ENCODE results near the gene MLLT6.

Gene MLLT6

DNA sequence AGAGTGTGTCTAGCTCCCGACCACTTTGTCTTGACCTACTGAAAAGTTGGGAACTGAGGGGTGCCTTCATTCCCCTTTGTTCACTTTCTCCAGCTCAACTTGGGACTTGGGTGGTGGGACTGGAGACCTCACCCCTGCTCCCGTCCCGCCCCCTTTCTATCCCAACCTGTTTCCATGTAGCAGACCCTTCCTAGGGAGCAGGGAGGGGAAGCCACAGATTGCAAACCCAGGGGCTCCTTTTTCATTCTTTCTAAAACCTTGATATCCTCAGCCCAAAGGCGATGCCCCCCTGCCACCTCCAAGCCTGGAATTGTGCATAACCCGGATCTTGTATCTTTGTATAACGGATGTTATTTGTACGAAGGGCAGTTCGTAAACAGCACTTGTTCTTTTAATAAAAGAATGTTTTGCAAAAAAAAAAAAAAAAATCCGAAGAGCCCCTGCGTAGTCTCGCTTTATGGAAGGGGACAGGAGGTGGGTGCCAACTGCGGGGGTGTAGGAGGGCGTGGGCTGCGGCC lies 24.4 kb downstream of the MLLT6 start:
- no peak for DNase-seq

DNA sequence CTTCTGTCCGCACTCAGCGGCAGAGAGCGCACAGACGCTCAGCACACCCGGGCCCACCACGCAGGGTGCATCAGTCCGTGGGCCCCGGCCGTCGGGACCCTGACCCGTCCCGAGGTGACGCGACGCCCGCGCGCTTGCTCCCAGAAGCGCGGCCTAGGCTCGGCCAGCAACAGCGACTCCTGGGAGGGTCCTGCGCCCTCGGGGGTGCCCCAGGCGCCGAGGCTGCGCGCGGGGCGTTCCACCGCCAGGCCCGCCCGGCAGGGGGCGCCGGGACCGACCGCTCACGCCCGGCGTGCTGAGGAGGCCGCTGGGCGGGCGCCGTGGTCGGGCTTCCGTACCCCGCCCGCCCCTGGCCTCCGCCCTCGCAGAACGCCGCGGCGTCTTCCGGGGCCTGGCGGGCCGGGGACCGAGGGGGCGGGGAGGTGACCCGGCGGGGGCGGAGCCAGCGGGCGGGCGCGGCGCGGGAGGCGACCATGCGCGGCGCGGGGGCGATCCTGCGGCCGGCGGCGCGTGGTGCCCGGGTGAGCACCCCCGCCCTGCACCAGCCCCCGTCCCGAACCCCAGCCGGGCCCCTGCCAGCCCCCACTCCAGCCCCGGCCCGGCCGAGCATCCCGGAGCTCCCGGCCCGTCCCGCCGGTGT lies 24.9 kb downstream of the MLLT6 start, which contains the start of gene CISD3:
TSS of gene CISD3 (plus strand) at position 456 of the 640 bp plus-strand sequence. CDS start at position 474, 18 bp downstream.
- DNase-seq = peak; percentile 67 to 90

DNA sequence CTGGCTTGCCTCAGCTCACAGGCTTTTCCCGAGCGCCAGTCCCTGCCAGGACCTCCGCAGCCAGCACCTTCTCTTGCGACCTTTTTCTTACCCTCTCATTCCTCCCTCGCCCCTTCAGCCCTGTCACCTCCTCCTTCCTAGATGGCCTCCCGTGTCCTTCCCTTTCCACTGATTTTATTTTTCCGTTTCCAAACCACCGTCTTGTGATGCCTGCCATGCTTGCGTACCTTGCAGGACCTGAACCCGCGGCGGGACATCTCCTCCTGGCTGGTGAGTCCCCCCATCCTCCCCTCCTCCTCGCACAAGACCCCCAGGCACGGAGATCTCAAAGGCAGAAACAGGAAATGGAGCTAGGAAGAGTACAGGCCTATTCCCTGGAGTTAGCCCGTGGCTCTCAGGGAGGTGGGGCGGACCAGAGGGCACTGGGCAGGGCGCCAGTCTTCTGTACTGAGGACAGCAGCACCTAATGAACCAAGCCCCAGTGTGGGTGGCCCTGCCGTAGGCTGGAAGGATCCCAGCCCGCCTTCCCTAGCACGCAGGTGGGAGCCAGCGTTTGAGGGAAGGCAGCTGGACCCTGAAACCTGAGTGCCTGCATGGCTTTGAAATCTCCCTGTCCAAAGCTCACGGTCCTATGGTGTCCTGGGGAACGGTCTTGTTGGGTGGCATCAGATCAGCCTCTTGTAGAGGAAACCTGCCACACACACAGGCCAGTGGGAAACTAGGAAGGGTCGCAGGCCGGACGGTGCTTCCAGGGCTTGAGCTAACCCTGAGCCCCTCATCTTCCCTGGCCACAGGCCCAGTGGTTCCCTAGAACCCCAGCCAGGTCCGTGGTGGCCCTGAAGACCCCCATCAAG lies 25.7 kb downstream of the MLLT6 start:
- peak in 1 of 2 experiments; percentile 50 for DNase-seq

DNA sequence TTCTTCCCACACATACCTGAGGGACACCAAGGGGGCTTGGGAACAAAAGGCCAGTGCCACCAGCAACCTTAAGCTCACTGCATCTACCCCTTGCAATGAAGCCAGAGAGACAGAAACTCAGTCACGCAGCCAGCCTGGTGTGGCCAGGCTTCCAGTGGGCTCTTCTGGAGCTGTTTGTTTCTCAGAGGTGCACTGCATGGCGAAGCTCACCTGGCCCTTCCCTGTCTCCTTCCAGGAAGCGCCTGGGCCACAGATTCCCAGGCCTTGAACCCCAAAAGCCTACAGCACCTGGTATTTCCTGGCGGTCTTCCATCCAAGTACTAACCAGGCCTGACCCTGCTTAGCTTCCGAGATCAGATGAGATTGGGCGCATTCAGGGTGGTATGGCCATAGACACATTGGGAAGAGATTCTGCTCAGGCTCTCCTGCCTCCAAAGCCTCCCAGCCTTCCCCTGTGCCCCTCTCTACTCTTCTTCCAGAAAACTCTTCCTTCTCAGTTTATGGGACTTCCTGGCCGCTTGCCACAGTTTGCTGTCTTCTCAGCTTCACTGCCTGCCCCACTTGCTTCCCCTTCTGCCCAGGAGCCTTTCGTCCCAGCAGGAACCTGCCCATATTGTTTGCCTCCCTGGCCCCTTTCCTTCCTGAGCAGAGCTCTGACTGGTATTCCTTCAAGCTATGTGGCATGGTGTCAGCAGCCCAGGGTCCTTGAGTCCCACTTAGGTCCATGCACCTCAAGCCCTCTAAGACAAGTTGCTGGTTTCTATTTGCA lies 26.6 kb downstream of the MLLT6 start:
- DNase-seq = no peak

DNA sequence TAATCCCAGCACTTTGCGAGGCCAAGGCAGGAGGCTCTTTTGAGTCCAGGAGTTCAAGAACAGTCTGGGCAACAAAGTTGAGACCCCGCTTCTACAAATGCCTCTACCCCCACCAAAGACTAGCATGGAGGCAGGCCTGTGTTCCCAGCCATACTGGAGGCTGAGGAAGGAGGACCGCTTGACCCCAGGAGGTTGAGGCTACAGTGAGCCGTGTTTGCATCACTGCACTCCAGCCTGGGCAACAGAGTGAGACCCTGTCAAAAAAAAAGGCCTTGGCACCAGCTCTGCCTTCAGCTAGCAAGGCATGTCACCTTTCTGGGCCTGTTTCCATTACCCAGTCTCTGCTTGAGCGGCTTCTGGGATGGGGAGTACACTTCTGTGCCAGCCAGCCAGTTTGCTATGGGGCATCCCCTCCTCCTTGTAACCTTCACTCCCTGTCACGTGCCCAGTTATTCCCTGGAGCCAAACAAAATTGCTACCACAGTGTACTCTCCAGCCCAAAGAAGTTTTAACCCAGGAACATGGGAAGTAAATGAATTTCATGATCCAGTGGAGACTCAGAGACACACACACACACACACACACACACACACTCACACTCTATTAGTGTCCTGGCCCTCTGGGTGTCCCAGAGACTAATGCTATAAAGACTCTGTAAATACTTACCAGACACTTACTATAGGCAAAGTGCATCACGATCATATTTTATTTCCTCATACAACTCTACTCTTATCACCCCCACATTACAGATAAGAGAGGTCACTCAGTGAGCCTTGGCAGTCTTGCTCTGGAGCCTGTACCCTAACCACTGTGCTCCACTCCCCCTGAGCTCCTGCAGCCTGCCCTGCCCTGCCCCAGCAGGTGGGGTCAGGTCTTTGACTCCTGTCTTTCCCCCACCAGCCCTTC lies 27.6 kb downstream of the MLLT6 start:
- DNase-seq = no peak

DNA sequence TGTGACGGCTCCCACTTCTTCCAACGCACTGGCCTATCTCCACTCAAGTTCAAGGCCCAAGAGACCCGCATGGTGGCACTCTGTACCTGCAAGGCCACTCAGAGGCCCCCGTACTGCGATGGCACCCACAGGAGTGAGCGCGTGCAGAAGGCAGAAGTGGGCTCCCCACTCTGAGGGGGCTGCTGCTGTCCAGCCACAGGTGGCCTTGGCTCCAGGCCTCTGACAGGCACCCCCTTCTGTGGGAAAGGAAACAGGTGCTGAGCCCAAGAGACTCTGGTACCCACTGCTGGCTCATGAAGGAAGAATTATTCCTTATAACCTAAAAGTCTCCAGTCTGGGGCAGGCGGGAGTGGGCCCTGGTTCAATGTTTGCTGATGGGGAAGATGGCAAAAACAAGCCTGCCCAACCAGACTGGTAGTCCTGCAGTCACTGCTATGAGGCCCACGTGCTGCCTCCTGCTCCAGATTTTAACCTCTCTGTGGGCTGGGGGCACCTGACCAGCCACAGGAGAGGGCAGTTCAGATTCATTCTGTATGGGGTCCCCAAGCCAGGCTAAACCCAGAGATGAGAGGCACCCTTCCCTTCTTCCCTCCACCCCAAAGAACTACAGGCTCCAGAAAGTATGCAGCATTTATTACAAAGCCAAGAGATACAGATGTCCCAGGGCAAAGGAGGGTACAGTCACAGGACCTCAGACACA lies 28.4 kb downstream of the MLLT6 start:
- DNase-seq = no peak

DNA sequence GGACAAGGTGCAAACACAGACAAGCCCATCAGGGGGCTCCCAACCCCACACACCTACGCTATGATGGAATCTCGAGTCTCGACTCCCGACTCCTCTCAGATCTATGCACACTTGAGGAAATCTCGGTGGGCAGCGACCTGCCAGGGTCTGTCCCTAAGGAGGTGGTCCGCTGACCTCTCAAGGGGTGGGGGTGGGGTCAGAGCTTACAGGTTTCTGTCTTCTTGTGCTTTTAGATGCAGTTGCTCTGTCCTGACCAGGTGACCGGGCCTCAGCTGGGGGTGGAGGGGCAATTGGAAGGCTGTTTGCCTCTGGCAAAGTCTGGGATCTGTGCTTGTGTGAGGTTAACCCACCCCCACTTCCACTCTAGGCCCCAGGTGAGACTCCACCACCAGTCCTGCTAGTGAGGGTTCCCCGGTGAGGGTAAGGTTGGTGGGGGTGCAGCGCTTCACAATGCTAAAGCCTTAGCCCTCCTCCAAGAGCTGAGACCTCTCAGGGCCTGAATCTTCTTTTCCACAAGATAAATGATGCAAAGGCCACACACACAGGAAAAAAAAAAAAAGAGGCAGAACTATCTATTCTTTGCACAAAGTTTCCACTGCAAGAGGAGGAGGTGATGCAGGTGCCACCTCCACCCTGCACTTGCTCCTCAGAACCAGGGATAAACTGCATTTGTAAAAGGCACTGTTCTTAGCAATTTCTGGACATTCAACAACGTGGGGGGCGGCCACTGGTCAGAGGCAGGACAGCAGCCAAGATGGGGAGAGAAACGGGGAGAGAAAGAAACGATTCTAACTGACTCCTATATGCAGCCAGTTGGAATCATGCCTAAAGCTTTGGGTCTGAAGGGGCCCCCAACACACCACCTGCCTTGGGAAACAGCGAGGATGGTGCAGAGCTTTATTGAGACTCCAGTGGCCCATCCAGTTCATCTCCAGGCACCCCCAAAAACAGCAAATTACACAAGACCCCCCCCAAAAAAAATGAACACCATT lies 29.2 kb downstream of the MLLT6 start:
- peak in 1 of 2 experiments; percentile 61 for DNase-seq

DNA sequence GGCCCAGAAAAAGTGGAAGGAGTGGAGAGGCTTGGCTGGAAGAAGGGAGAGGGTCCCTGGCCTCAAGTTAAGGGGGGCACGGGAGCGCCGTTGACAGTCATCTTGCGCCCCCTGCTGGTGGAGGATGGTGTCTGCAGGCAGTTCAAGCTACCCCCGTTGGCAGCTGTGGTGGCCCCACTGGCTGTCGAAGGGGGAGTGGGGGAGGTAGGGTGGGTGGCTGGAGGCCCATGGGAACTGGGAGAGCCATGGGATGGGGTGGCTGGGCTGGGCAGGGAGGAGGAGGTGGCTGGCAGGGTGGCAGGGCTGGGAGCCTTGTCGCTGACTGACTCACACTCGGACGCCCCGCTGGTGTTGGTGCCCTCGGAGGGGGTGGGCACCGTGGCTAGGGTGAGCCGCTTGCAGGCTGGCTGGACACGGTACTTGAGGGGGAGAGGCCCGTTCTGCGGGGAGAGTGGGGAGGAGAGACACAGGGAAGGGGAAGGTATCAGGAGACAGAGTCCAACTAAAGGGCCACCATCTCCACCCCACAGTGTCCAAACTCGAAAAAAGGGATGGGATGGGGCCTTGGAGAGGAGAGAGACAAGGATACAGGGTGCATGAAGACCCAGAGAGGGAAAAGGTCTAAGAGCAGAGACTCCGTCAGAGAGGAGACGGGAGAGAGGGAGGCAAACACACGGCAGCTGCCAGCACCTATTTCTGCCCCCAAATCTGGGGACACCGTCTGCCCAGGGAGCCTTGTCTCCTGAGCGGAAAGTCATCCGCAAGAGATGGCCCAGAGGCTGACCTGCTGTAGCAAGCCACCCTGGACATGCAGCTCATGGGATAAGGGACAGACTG lies 30.3 kb downstream of the MLLT6 start:
- peak in 1 of 2 experiments; percentile 67 for DNase-seq

DNA sequence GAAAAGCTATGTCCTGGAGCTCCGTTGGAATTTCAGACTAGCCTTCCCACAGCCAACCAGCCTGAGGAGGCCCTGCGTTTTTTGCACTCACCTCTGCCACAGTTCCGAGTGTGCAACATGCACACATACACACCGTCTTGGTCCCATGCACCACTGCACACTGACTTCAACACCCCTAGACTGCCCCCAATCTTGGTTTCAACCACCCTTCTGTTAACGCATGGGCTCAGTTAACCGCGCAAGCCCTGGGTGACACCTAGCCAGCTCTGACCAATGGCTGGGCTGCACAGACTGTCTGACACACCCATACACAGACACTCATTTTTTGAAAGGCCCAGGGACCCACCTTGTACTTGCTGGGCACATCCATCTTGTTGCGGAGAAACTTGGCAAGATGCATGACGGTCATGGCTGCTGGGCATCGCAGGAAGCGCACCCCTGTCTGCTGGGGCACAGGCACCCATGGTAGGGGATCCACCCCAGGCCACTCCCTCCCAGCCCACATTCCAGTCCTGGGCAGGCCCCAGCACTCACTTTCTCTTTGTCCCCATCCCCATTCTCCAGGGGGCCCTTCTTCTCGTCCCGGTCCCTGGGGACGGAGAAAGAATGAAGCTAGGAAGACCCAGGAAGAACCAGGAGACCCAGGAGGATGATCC lies 33.1 kb downstream of the MLLT6 start:
- no peak for DNase-seq

DNA sequence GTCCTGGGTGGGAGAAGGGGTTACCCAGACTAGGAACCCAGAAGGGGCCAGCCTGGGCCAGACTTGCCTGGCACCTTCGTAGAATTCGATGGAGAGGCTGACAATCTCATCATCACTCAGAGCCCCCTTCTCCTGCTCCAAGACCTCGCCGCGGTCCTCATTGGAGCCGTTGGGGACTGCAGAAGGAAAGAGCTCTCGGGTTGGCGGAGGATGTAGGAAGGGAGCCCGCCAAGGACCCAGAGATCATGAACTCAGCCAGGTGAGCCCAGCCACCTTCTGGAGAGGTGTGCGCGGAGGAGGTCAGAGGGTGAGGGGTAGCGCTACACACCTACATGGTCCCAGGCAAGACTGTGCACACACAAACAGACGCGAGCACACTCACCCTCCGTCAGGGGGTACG lies 33.6 kb downstream of the MLLT6 start:
- DNase-seq = no peak

DNA sequence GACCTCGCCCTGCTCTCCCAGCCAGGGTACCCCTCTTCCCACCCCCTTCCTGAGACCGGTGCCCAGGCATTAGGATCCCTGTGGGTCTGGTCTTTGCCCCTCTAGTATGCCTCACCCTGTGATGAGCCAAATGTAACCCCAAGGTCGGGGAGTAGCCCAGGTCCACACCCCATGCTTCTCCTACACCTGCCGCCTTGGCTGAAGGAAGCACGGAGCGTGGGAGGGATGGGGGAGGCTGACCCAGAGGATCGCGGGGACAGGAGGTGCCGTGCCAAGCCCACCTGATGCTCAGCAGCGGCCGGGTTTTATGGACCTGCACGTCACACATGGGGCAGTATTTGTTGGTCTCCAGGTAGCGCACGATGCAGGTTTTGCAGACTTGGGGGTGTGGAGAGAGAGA lies 34.2 kb downstream of the MLLT6 start:
- DNase-seq = no peak

DNA sequence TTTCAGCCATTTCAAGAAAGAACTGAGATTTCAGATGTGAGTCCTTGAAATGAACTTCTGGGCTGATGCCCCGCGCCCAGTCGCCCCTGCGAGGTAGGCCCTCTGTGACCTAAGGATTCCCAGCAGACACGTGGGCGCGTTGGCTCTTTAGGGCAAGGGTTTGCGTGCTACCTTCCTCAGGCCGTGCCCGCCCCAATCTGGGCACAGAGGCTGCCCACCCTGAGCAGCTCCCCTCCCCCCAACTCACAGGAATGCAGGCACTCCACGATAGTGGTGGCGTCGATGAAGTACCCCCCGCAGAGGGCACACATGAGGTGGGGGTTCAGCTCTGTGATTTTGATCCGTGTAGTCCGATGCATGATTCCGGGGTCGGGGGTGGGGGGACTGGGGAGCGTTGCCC lies 35.0 kb downstream of the MLLT6 start:
- no peak for DNase-seq

DNA sequence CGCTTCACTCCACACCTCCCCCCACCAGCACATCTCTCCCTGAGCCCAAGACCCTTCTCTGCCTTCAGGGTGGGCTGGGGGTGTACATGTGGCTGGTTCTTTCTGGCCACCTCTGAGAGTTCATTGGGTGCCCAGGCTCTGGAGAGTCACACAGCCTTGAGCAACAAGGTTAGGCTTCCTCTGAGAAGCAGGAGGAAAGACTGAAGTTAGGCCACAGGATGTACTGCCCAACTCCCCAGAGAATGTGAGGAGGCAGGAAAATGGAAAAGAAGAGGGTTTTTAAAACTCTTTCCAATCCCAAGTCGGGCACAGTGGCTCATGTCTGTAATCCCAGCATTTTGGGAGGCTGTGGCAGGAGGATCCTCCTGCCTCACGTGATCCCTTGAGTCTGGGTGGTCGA lies 35.7 kb downstream of the MLLT6 start:
- DNase-seq = no peak

DNA sequence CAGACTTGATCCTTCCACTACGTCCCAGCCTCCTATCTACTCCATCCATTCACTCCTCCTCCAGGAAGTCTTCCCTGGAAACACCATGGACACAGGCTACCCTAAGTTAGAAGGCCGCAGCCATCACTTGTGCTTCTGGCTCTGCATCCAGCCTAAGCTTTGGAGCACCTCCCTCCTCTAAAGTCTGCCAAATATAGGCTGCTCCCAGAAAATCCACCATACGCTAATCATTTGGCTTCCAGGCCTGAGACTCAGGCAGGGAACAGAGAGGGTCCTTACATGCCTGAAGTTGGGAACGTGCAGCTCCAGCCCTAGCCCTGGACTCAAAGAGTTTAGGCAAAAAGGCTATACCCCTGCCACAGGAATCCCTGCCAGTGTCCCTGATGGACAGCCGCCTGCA lies 36.4 kb downstream of the MLLT6 start:
- no peak for DNase-seq

DNA sequence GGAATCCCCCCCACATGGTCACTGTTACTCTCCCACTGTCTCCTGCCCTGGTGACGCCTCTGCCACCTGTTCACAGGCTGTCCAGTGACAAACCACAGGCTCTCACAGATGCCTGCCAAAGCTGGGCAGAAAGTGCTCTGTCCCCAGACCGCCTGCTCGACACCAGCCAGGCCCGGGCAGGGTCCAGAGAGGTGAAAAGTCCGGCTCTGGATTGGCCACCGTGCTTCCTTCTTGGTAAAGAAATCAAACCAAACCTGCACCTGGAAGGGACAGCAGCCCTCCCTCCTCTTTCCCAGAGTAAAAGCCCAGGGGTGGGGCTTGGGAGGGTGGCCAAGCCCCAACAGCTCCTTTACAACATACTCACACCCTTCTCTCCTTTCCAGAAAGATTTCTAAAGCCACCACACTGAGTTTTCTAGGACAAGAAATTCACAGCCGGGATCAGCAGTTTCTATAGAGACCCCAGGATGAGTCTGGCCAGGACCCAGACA lies 36.9 kb downstream of the MLLT6 start:
- DNase-seq = no peak

DNA sequence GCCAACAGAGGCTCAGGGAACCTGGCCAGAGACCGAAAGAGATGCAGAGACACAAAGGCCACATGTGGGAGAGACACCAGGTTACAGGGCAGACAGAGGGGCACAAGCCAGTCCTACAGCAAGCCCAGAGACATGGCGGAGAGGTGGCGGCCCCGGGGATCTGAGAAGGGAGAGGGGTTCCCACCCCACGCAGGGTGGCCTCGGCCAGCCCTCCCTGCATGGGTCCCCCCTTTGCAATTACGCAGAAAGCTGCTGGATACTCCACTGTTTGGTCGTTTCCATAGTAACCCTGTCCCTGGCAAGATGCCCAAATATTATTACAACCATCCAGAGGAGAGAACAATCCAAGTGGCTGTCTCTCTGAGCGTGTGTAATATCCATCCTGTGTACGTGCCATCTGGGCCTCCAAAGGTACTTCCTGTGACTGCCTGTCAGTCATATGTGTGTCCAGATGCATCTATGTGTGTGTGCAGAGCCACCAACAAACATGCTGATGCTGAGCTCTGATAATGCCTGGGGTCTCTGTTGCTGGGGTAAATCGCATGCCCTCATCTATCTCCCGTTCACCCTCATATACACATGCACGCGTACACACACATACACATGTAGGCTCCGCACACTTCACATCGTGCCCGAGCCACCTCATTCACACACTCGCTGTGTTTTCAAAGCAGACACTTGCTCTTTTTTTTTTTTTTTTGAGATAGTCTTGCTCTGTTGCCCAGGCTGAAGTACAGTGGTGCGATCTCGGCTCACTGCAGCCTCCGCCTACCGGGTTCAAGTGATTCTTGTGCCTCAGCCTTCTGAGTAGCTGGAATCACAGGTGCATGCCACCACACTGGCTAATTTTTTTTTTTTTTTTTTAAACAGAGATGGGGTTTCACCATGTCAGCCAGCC lies 37.6 kb downstream of the MLLT6 start:
- DNase-seq = peak; percentile 93 to 98

DNA sequence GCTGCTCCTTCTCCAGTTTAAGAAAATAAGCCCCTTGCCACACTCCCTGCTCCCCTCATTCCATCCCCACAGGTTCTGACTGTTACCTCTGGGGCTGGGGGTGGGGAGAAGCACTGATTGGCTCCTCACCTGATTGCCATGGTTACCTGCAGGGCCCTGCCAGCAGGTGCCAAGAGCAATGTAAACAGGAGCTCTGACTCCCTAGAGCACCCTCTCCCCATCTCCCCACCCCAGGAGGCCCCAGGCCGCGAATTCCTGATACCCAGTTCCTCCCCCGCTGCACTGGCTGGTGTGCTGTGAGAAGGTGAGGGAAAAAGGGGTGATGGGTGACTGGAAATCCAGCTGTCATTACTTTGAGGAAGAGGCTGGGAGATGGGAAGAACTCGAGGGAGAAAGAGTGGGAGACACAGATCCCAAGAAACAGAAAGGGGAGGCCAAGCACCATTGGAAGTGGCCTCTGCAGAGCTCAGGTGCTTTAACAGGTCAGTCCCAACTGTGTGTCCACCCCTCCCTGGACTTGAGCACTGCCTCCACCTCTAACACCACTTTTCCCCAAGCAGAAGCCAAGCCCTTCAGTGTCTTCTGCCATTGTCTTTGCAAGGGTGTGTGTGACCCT lies 38.6 kb downstream of the MLLT6 start:
- DNase-seq = no peak
